GM18867 (cell line): ENCODE results near the gene MRLN.
"Not testable (repeated sequence)": the region's sequence is repeated elsewhere in the genome, so short reads cannot be mapped to it uniquely, and the experiment has no call there.

Source experiments
- ATAC-seq: cut with Tn5 transposase; IDR thresholded peaks from one replicate; pipeline ENCODE4 v1.9.1; 2021; ENCODE audit warnings: mild to moderate bottlenecking, moderate library complexity; ENCODE audit not compliant: unreplicated experiment

The MRLN gene

GRCh38 chr10:59748834-59749233 is 4.4 kb downstream of the MRLN start:
- ATAC-seq: no peak

GRCh38 chr10:59745163-59745650 is 8.0 kb downstream of the MRLN start:
- ATAC-seq: no peak

GRCh38 chr10:59744762-59745161 is 8.5 kb downstream of the MRLN start:
- ATAC-seq: not testable (repeated sequence)

GRCh38 chr10:59744156-59744555 is 9.1 kb downstream of the MRLN start:
- not testable (repeated sequence) for ATAC-seq

- no peak for ATAC-seq
These were observed 11.7 kb downstream of the MRLN start for GRCh38 chr10:59741583-59741982.

GRCh38 chr10:59741048-59741447 is 12.2 kb downstream of the MRLN start:
- ATAC-seq: no peak

GRCh38 chr10:59736749-59737148 is 16.5 kb downstream of the MRLN start:
- no peak for ATAC-seq

GRCh38 chr10:59735296-59735695 is 18.0 kb downstream of the MRLN start:
- no peak for ATAC-seq

- no peak for ATAC-seq
These were observed 19.2 kb downstream of the MRLN start for GRCh38 chr10:59734014-59734462.

GRCh38 chr10:59733321-59734013 is 19.8 kb downstream of the MRLN start:
- not testable (repeated sequence) for ATAC-seq

- ATAC-seq: not testable (repeated sequence)
These were observed 20.4 kb downstream of the MRLN start for GRCh38 chr10:59732849-59733248.

- not testable (repeated sequence) for ATAC-seq
These were observed 24.1 kb downstream of the MRLN start for GRCh38 chr10:59729167-59729566.

GRCh38 chr10:59724098-59724938 is 28.9 kb downstream of the MRLN start:
- ATAC-seq: no peak

- no peak for ATAC-seq
These were observed 32.9 kb downstream of the MRLN start for GRCh38 chr10:59720377-59720776.

- no peak for ATAC-seq
These were observed 33.9 kb downstream of the MRLN start for GRCh38 chr10:59719374-59719773.

GRCh38 chr10:59718257-59718656 is 35.0 kb downstream of the MRLN start:
- no peak for ATAC-seq

GRCh38 chr10:59713196-59713821 is 39.9 kb downstream of the MRLN start:
- ATAC-seq: no peak

GRCh38 chr10:59711871-59712494 is 41.3 kb downstream of the MRLN start:
- no peak for ATAC-seq

GRCh38 chr10:59709395-59710125 is 43.7 kb downstream of the MRLN start, which contains the start of gene SLC16A9:
Gene SLC16A9 (minus strand): TSS chr10:59709850. CDS start chr10:59684291, 25,559 bp downstream.
- peak; percentile 89 for ATAC-seq

GRCh38 chr10:59708816-59709394 is 44.4 kb downstream of the MRLN start:
- no peak for ATAC-seq
